Suprapubic skin (tissue), 4 donors: Measurements from ENCODE around the gene E2F8. TPM values are rescaled to one million over a fixed set of nuclear protein-coding genes. Genes with fewer than 3 reads are reported as not detected.
A peak's percentile ranks its signal among the peaks of the same experiment; 100 is the strongest.

ENCODE experiments used
- DNase-seq, 2 donors: peaks; one replicate each; pipeline ENCODE4 v3.0.0-alpha.2; 2019; ENCODE audit warnings: low spot score in 2 of 2
- H3K27ac ChIP-seq: fragments of 200-600 bp; sonication (generic); one replicate; pipeline ENCODE4 v1.5.1; 2019
- H3K27me3 ChIP-seq: fragments of 200-600 bp; sonication (generic); one replicate; pipeline ENCODE4 v1.5.1; 2019
- H3K36me3 ChIP-seq: fragments of 200-600 bp; sonication (generic); one replicate; pipeline ENCODE4 v1.5.1; 2019
- H3K4me1 ChIP-seq: fragments of 200-600 bp; sonication (generic); one replicate; pipeline ENCODE4 v1.5.1; 2019
- H3K4me3 ChIP-seq: fragments of 200-600 bp; sonication (generic); one replicate; pipeline ENCODE4 v1.5.1; 2019; ENCODE audit warnings: mild to moderate bottlenecking
- H3K9me3 ChIP-seq: fragments of 200-600 bp; sonication (generic); one replicate; pipeline ENCODE4 v1.5.1; 2019
- CTCF ChIP-seq, 2 donors: fragments of 200-600 bp in 1 of 2; fragments of 450-650 bp in 1 of 2; sonication (generic) in 1 of 2; IDR thresholded peaks; one replicate each; pipeline ENCODE4 v1.5.1; 2016 to 2019; ENCODE audit warnings: antibody characterized with exemption in 2 of 2, mild to moderate bottlenecking in 1 of 2, moderate library complexity in 1 of 2
- EP300 ChIP-seq: sonication (generic); formaldehyde crosslinking; IDR thresholded peaks from one replicate; pipeline ENCODE4 v1.6.1; 2017; ENCODE audit warnings: antibody characterized with exemption
- POLR2A ChIP-seq, 2 donors: fragments of 450-650 bp; IDR thresholded peaks; one replicate each; pipeline ENCODE4 v1.6.1; 2017; ENCODE audit warnings: antibody characterized with exemption in 2 of 2, mild to moderate bottlenecking in 2 of 2, moderate library complexity in 2 of 2
- POLR2AphosphoS5 ChIP-seq, 3 donors: sonication (generic); formaldehyde crosslinking; IDR thresholded peaks; one replicate each; pipeline ENCODE4 v1.6.1; 2017; ENCODE audit warnings: antibody characterized with exemption in 3 of 3
- WGBS: methylation state at CpG from one replicate; pipeline ENCODE4 v1.1.5; 2018; 5-methylcytosine and 5-hydroxymethylcytosine counted together
- total RNA-seq, 4 donors: library from RNA; depleted of rRNA; stranded (reverse); fragments of >200 nt; gene quantifications; one replicate each; pipeline ENCODE4 v1.1.0, GENCODE V29; 2016

Gene E2F8
- total RNA-seq, 4 donors from 2014 or later, result 1.1 to 2.7 (median 1.5) TPM

- H3K36me3 ChIP-seq, result no peaks in the 10 kb centered on the region
- peaks cover 32% of the 10 kb centered on the region for H3K27me3 ChIP-seq
- peak overlapping the region; percentile 76 for H3K27ac ChIP-seq
- 63% methylated on average over 5 of the region's 5 CpGs for WGBS
- TF ChIP-seq POLR2AphosphoS5 (IDR thresholded peaks at IDR 0.05) (no peak), POLR2A (IDR thresholded peaks at IDR 0.05) (no peak), EP300 (no peak), CTCF (IDR thresholded peaks at IDR 0.05) (no peak)
- H3K9me3 ChIP-seq, result no peaks in the 10 kb centered on the region
- peaks cover 44% of the 10 kb centered on the region for H3K4me1 ChIP-seq
- no peak overlapping the region for H3K4me3 ChIP-seq
- DNase-seq, result no peak
These were observed 4.6 kb upstream of the E2F8 start for GRCh38 chr11:19245351-19245750.

GRCh38 chr11:19244621-19245020 lies 3.9 kb upstream of the E2F8 start:
- 48% methylated on average over 2 of the region's 2 CpGs for WGBS

GRCh38 chr11:19244084-19244483 lies 3.3 kb upstream of the E2F8 start:
- no peaks in the 10 kb centered on the region for H3K36me3 ChIP-seq
- peak; percentile 66 to 88 (median 66) for TF ChIP-seq POLR2AphosphoS5 (IDR thresholded peaks at IDR 0.05)
- TF ChIP-seq POLR2A (IDR thresholded peaks at IDR 0.05), result no peak
- H3K27me3 ChIP-seq, result peaks cover 32% of the 10 kb centered on the region
- no peaks in the 10 kb centered on the region for H3K9me3 ChIP-seq
- no peak for DNase-seq
- H3K4me1 ChIP-seq, result peaks cover 49% of the 10 kb centered on the region
- WGBS, result 44% methylated on average over 6 of the region's 6 CpGs
- peak overlapping the region; percentile 76 for H3K27ac ChIP-seq
- no peak overlapping the region for H3K4me3 ChIP-seq

More at GRCh38 chr11:19244621-19245020, 3.9 kb upstream of the E2F8 start:
- H3K27ac ChIP-seq, result peak overlapping the region; percentile 76
- H3K27me3 ChIP-seq, result peaks cover 32% of the 10 kb centered on the region
- no peak overlapping the region for H3K4me3 ChIP-seq
- no peaks in the 10 kb centered on the region for H3K9me3 ChIP-seq
- no peaks in the 10 kb centered on the region for H3K36me3 ChIP-seq
- no peak for TF ChIP-seq EP300
- no peak for TF ChIP-seq POLR2AphosphoS5 (IDR thresholded peaks at IDR 0.05)
- peaks cover 49% of the 10 kb centered on the region for H3K4me1 ChIP-seq
- DNase-seq, result no peak

- Histone ChIP-seq H3K4me1 (peaks cover 49% of the 10 kb centered on the region), H3K27me3 (peaks cover 33% of the 10 kb centered on the region), H3K4me3 (no peak overlapping the region), H3K36me3 (no peaks in the 10 kb centered on the region), H3K27ac (peak overlapping the region; percentile 76), H3K9me3 (no peaks in the 10 kb centered on the region)
- TF ChIP-seq CTCF (IDR thresholded peaks at IDR 0.05) (no peak), POLR2A (IDR thresholded peaks at IDR 0.05) (no peak), EP300 (no peak), POLR2AphosphoS5 (IDR thresholded peaks at IDR 0.05) (no peak)
- DNase-seq, result no peak
These were observed 2.9 kb upstream of the E2F8 start for GRCh38 chr11:19243613-19244012.

GRCh38 chr11:19243143-19243542 lies 2.4 kb upstream of the E2F8 start:
- WGBS, result 63% methylated on average over 5 of the region's 5 CpGs
- H3K4me1 ChIP-seq, result peaks cover 49% of the 10 kb centered on the region

GRCh38 chr11:19242179-19242932 lies 1.6 kb upstream of the E2F8 start:
- no peaks in the 10 kb centered on the region for H3K9me3 ChIP-seq
- peak overlapping the region; percentile 76 for H3K27ac ChIP-seq
- peak overlapping the region; percentile 66 for H3K4me3 ChIP-seq
- DNase-seq, result no peak
- no peaks in the 10 kb centered on the region for H3K36me3 ChIP-seq
- WGBS, result 18% methylated on average over 46 of the region's 55 CpGs
- peaks cover 36% of the 10 kb centered on the region for H3K27me3 ChIP-seq
- TF ChIP-seq CTCF (IDR thresholded peaks at IDR 0.05) (no peak), EP300 (no peak), POLR2AphosphoS5 (IDR thresholded peaks at IDR 0.05) (no peak), POLR2A (IDR thresholded peaks at IDR 0.05) (no peak)
- H3K4me1 ChIP-seq, result peaks cover 49% of the 10 kb centered on the region

More at GRCh38 chr11:19243143-19243542, 2.4 kb upstream of the E2F8 start:
- Histone ChIP-seq H3K27ac (peak overlapping the region; percentile 76), H3K36me3 (no peaks in the 10 kb centered on the region), H3K9me3 (no peaks in the 10 kb centered on the region), H3K4me3 (no peak overlapping the region), H3K27me3 (peaks cover 36% of the 10 kb centered on the region)
- DNase-seq, result no peak
- no peak for TF ChIP-seq EP300
- TF ChIP-seq POLR2AphosphoS5 (IDR thresholded peaks at IDR 0.05), result no peak
- no peak for TF ChIP-seq POLR2A (IDR thresholded peaks at IDR 0.05)
